ENCODE results near the gene FARP2.

DNA sequence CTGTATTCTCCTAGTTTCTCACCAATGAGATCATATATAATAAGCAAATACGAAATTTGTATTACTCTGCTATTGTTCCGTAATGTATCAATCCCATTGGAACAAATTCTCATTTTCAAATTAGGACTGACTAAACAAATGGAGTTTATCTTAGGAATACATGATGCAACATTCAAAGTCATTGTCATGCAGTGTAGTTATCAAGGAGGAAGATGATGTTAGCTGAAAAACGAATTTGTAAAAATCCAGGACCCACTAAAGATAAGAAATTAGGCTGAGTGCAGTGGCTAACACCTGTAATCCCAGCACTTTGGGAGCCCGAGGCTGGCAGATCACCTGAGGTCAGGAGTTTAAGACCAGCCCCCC is 25.5 kb upstream of the FARP2 start:
- TF ChIP-seq, protein P1, sequence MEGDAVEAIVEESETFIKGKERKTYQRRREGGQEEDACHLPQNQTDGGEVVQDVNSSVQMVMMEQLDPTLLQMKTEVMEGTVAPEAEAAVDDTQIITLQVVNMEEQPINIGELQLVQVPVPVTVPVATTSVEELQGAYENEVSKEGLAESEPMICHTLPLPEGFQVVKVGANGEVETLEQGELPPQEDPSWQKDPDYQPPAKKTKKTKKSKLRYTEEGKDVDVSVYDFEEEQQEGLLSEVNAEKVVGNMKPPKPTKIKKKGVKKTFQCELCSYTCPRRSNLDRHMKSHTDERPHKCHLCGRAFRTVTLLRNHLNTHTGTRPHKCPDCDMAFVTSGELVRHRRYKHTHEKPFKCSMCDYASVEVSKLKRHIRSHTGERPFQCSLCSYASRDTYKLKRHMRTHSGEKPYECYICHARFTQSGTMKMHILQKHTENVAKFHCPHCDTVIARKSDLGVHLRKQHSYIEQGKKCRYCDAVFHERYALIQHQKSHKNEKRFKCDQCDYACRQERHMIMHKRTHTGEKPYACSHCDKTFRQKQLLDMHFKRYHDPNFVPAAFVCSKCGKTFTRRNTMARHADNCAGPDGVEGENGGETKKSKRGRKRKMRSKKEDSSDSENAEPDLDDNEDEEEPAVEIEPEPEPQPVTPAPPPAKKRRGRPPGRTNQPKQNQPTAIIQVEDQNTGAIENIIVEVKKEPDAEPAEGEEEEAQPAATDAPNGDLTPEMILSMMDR (IDR thresholded peaks at IDR 0.05 in 4 of 5, conservative IDR thresholded peaks at IDR 0.05 in 1 of 5) = no peak
- no peak for TF ChIP-seq POLR2A (IDR thresholded peaks at IDR 0.05)

Measured in gastrocnemius medialis (tissue), 4 donors.